Measurements from ENCODE around the gene GCSAM. TPM values are rescaled to one million over a fixed set of nuclear protein-coding genes. Genes with fewer than 3 reads are reported as not detected.
A peak's percentile ranks its signal among the peaks of the same experiment; 100 is the strongest.

GCSAM gene
- total and polyA plus RNA-seq, 2 experiments from 2014 or later, result 0.86 TPM; not detected in 1

DNA sequence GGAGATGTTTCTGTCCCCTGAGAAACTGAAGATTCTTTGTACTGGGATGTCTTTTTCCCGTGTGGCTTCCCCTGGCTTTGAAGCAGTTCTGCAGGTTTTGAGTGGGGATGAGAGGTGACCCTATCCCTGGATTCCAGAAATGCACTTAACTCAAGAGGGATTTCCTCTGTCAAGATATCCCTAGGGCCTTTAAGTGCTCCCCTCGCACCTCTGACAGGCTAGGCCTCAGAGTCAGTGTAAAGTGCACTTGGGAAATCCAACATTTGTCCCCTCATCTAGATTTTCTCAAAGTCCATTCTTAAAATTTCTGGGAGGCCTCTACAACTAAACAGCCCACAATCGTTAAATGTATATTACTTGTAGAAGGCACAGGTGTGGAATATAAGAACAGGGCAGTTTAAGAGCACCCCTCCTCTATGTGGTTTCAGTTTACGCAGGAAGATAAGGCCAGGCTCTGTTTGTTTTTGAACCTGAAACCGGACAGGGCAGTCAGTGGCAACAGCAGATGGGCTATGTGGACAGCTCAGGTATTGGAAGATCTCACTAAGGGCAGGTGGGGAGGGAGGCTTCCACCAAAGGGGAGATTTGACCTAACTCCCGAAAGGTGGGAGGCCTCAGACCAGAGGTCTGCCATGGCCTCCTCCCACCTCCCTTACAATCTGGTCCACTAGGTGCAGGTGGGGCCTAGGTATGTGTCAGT, 42.0 kb downstream of the GCSAM start:
- Mint-ChIP-seq H3K27me3 (ENCODE audit: insufficient read depth, low read depth, poor library complexity) (peaks cover 4% of the 10 kb centered on the region), H3K36me3 (ENCODE audit: low read depth) (no peaks in the 10 kb centered on the region; the same call in 2 of the 3 replicates), H3K9me3 (no peaks in the 10 kb centered on the region), H3K4me1 (peaks cover 37% of the 10 kb centered on the region), H3K4me3 (no peak overlapping the region), H3K27ac (0 out of 2 replicates have a peak overlapping the region, but pooled peaks have one; percentile 15)
- Histone ChIP-seq H3K4me3 (no peak overlapping the region), H2AFZ (no peak overlapping the region), H4K20me1 (replicated peaks; ENCODE audit: insufficient read depth) (peaks cover 3% of the 10 kb centered on the region; the same call in 1 of the 2 replicates), H3K27ac (ENCODE audit: low read depth) (no peak overlapping the region), H3F3A (replicated peaks; ENCODE audit: low read depth) (no peaks in the 10 kb centered on the region), H3K4me2 (no peak overlapping the region), H3K9me2 (ENCODE audit: insufficient read depth) (peaks cover 4% of the 10 kb centered on the region; the same call in 1 of the 2 replicates), H3K27me3 (ENCODE audit: insufficient read depth) (no peaks in the 10 kb centered on the region), H3K36me3 (ENCODE audit: insufficient read depth) (no peaks in the 10 kb centered on the region), H3K79me2 (replicated peaks; ENCODE audit: insufficient read depth) (peaks cover 57% of the 10 kb centered on the region), H3K4me1 (ENCODE audit: insufficient read depth) (peaks cover 29% of the 10 kb centered on the region)
- ATAC-seq, result no peak
- TF ChIP-seq STAT1 (IDR thresholded peaks at IDR 0.05; ENCODE audit: unreplicated experiment), result no peak
- no peak for DNase-seq (ENCODE audit: low spot score)

DNA sequence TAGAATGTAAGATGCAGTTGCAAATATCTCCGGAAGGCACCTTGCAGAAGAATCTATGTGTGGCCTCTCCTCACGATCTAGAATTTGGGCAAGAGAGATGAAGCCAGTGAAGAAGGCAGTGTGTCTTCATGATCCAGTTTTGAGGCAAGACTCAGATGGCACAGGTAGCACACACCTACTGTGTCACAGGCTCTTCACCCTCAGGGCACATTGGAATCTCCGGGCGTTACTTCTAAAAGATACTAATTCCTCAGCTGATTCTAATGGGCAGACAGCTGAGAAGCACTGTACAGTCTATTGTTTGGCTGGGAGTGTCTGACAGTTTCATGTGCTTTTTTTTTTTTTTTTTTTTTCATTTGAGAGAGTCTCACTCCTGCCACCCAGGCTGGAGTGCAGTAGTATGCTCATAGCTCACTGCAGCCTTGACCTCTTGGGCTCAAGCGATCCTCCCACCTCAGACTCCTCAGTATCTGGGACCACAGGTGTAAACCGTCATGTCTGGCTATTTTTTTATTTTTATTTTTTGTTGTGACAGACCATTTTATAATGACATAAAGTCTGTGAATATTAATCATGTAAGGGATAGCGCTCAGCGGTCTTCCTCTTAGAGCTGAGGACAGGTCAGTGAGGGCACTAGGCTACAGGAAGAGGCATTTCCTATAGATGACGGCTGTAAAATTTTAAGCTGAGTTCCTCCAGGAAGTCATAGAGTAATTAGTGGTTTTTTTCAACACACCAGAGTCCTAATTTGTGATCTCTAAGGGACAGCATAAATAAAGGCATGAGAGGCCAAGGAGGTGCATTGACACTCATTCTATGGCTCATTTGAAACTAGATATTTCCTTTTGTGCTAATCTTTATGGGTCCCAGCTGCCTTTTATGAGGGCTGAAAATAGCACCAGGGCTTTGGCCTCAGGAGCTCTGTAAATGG, 42.8 kb downstream of the GCSAM start:
- Histone ChIP-seq H4K20me1 (replicated peaks; ENCODE audit: insufficient read depth) (peaks cover 3% of the 10 kb centered on the region; the same call in 1 of the 2 replicates), H3K36me3 (ENCODE audit: insufficient read depth) (no peaks in the 10 kb centered on the region), H3K27me3 (ENCODE audit: insufficient read depth) (peaks cover 6% of the 10 kb centered on the region), H3K27ac (ENCODE audit: low read depth) (no peak overlapping the region), H3K9me2 (ENCODE audit: insufficient read depth) (peaks cover 3% of the 10 kb centered on the region; the same call in 1 of the 2 replicates), H3K4me1 (ENCODE audit: insufficient read depth) (peaks cover 35% of the 10 kb centered on the region), H2AFZ (no peak overlapping the region), H3K79me2 (replicated peaks; ENCODE audit: insufficient read depth) (peaks cover 57% of the 10 kb centered on the region), H3K4me2 (no peak overlapping the region), H3K4me3 (no peak overlapping the region), H3F3A (replicated peaks; ENCODE audit: low read depth) (peaks cover 5% of the 10 kb centered on the region; the same call in 1 of the 2 replicates)
- DNase-seq (ENCODE audit: low spot score) (no peak), ATAC-seq (no peak)
- no peak overlapping the region for H3K27ac Mint-ChIP-seq
- peaks cover 7% of the 10 kb centered on the region for H3K27me3 Mint-ChIP-seq (ENCODE audit: insufficient read depth, low read depth, poor library complexity)
- H3K4me1 Mint-ChIP-seq, result peaks cover 40% of the 10 kb centered on the region
- H3K4me3 Mint-ChIP-seq, result no peak overlapping the region
- no peaks in the 10 kb centered on the region; the same call in 2 of the 3 replicates for H3K36me3 Mint-ChIP-seq (ENCODE audit: low read depth)
- H3K9me3 Mint-ChIP-seq, result no peaks in the 10 kb centered on the region
- TF ChIP-seq STAT1 (IDR thresholded peaks at IDR 0.05; ENCODE audit: unreplicated experiment) (no peak), EZH2 (IDR thresholded peaks at IDR 0.05; ENCODE audit: low read depth, unreplicated experiment) (no peak)
- TF ChIP-seq, protein P1, sequence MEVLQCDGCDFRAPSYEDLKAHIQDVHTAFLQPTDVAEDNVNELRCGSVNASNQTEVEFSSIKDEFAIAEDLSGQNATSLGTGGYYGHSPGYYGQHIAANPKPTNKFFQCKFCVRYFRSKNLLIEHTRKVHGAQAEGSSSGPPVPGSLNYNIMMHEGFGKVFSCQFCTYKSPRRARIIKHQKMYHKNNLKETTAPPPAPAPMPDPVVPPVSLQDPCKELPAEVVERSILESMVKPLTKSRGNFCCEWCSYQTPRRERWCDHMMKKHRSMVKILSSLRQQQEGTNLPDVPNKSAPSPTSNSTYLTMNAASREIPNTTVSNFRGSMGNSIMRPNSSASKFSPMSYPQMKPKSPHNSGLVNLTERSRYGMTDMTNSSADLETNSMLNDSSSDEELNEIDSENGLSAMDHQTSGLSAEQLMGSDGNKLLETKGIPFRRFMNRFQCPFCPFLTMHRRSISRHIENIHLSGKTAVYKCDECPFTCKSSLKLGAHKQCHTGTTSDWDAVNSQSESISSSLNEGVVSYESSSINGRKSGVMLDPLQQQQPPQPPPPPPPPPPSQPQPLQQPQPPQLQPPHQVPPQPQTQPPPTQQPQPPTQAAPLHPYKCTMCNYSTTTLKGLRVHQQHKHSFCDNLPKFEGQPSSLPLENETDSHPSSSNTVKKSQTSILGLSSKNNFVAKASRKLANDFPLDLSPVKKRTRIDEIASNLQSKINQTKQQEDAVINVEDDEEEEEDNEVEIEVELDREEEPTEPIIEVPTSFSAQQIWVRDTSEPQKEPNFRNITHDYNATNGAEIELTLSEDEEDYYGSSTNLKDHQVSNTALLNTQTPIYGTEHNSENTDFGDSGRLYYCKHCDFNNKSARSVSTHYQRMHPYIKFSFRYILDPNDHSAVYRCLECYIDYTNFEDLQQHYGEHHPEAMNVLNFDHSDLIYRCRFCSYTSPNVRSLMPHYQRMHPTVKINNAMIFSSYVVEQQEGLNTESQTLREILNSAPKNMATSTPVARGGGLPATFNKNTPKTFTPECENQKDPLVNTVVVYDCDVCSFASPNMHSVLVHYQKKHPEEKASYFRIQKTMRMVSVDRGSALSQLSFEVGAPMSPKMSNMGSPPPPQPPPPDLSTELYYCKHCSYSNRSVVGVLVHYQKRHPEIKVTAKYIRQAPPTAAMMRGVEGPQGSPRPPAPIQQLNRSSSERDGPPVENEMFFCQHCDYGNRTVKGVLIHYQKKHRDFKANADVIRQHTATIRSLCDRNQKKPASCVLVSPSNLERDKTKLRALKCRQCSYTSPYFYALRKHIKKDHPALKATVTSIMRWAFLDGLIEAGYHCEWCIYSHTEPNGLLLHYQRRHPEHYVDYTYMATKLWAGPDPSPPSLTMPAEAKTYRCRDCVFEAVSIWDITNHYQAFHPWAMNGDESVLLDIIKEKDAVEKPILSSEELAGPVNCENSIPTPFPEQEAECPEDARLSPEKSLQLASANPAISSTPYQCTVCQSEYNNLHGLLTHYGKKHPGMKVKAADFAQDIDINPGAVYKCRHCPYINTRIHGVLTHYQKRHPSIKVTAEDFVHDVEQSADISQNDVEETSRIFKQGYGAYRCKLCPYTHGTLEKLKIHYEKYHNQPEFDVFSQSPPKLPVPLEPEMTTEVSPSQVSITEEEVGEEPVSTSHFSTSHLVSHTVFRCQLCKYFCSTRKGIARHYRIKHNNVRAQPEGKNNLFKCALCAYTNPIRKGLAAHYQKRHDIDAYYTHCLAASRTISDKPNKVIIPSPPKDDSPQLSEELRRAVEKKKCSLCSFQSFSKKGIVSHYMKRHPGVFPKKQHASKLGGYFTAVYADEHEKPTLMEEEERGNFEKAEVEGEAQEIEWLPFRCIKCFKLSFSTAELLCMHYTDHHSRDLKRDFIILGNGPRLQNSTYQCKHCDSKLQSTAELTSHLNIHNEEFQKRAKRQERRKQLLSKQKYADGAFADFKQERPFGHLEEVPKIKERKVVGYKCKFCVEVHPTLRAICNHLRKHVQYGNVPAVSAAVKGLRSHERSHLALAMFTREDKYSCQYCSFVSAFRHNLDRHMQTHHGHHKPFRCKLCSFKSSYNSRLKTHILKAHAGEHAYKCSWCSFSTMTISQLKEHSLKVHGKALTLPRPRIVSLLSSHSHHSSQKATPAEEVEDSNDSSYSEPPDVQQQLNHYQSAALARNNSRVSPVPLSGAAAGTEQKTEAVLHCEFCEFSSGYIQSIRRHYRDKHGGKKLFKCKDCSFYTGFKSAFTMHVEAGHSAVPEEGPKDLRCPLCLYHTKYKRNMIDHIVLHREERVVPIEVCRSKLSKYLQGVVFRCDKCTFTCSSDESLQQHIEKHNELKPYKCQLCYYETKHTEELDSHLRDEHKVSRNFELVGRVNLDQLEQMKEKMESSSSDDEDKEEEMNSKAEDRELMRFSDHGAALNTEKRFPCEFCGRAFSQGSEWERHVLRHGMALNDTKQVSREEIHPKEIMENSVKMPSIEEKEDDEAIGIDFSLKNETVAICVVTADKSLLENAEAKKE (CRISPR knock-in tag; IDR thresholded peaks at IDR 0.05), result no peak
- TF ChIP-seq, protein P2, sequence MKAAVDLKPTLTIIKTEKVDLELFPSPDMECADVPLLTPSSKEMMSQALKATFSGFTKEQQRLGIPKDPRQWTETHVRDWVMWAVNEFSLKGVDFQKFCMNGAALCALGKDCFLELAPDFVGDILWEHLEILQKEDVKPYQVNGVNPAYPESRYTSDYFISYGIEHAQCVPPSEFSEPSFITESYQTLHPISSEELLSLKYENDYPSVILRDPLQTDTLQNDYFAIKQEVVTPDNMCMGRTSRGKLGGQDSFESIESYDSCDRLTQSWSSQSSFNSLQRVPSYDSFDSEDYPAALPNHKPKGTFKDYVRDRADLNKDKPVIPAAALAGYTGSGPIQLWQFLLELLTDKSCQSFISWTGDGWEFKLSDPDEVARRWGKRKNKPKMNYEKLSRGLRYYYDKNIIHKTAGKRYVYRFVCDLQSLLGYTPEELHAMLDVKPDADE (IDR thresholded peaks at IDR 0.05), result no peak
- TF ChIP-seq, protein P3, sequence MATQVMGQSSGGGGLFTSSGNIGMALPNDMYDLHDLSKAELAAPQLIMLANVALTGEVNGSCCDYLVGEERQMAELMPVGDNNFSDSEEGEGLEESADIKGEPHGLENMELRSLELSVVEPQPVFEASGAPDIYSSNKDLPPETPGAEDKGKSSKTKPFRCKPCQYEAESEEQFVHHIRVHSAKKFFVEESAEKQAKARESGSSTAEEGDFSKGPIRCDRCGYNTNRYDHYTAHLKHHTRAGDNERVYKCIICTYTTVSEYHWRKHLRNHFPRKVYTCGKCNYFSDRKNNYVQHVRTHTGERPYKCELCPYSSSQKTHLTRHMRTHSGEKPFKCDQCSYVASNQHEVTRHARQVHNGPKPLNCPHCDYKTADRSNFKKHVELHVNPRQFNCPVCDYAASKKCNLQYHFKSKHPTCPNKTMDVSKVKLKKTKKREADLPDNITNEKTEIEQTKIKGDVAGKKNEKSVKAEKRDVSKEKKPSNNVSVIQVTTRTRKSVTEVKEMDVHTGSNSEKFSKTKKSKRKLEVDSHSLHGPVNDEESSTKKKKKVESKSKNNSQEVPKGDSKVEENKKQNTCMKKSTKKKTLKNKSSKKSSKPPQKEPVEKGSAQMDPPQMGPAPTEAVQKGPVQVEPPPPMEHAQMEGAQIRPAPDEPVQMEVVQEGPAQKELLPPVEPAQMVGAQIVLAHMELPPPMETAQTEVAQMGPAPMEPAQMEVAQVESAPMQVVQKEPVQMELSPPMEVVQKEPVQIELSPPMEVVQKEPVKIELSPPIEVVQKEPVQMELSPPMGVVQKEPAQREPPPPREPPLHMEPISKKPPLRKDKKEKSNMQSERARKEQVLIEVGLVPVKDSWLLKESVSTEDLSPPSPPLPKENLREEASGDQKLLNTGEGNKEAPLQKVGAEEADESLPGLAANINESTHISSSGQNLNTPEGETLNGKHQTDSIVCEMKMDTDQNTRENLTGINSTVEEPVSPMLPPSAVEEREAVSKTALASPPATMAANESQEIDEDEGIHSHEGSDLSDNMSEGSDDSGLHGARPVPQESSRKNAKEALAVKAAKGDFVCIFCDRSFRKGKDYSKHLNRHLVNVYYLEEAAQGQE (IDR thresholded peaks at IDR 0.05; ENCODE audit: unreplicated experiment), result no peak

Data from GM23338 (cell line).